ENCODE measurements around the gene FGF19. TPM values are rescaled to one million over a fixed set of nuclear protein-coding genes. Genes with fewer than 3 reads are reported as not detected.

Gene FGF19
- total RNA-seq, 8 experiments from 2014 or later, result 0.20 to 1.1 (median 0.35) TPM; not detected in 2

- Histone ChIP-seq H3K27ac (no peak overlapping the region), H3K4me1 (replicated peaks in 1 of 2) (peaks cover 31 to 37% of the 10 kb centered on the region in 2 donors), H3K4me3 (no peak overlapping the region)
- in situ Hi-C loops (cut with MboI; ENCODE audit: low pct_unique_long_range_greater_than_20kb in 2 of 9, low sequenced_read_pairs in 9 of 9, unreplicated experiment in 9 of 9), result loop anchor here in 2 of 9 experiments (10.0 kb wide), 2 partner anchors 544 to 554 kb away; no protein-coding TSS in a partner anchor
- ATAC-seq (replicated peaks in 6 of 8), result no peak
- WGBS, 10 experiments, result 83 to 100% (median 92%) methylated on average over 1 to 22 of the region's 37 CpGs; no CpG with 5 or more reads in 5 of the 10 experiments
These were observed 54.9 kb downstream of the FGF19 start for GRCh38 chr11:69648679-69649575.

Other genes with a start within 250 kb of the FGF19 start
- under 1 TPM in 6 of 8 experiments, not detected in 2; 0.05 to 0.71 (median 0.28) TPM for gene LINC01488, start 222.4 kb downstream of the FGF19 start, total RNA-seq
- gene CCND1, start 62.9 kb downstream of the FGF19 start, total RNA-seq, result 100 to 1,000 TPM in 4 of 8 experiments, 10 to 100 TPM in 2, 1 to 10 TPM in 2; 6.9 to 477 (median 84.7) TPM
- gene LTO1, start 28.7 kb downstream of the FGF19 start, total RNA-seq, result 10 to 100 TPM; 10.5 to 31.1 (median 16.1) TPM
- gene FGF4, start 71.3 kb upstream of the FGF19 start, total RNA-seq, result under 1 TPM in 2 of 8 experiments, not detected in 6; 0.14 to 0.18 TPM
- under 1 TPM in 3 of 8 experiments, not detected in 5; 0.11 to 0.57 (median 0.25) TPM for gene FGF3, start 115.4 kb upstream of the FGF19 start, total RNA-seq